B cell (primary cell): ENCODE results near the gene TJP2. TPM values are rescaled to one million over a fixed set of nuclear protein-coding genes. Genes with fewer than 3 reads are reported as not detected.

Experiments used
- ATAC-seq: fragments of 200-7000 bp; cut with Tn5 transposase; one replicate; pipeline ENCODE4 v1.10.0; 2021; ENCODE audit warnings: low read depth, mild to moderate bottlenecking, moderate number of reproducible peaks, moderate library complexity
- CTCF ChIA-PET: fragments of 350-600 bp; sonication (Branson Sonifier 250); formaldehyde crosslinking; loops from one replicate; lab custom pipeline; 2021; ENCODE audit warnings: antibody characterized with exemption, inconsistent platforms; lab: Charles Lee
- POLR2A ChIA-PET: fragments of 350-600 bp; sonication (Branson Sonifier 250); formaldehyde crosslinking; loops from one replicate; lab custom pipeline; 2021; ENCODE audit warnings: antibody characterized with exemption; lab: Charles Lee
- DNase-seq: peaks from one replicate; pipeline ENCODE4 v3.0.0; 2013
- H2AFZ ChIP-seq: 2 replicates; pipeline ENCODE4 v1.6.1; 2012; ENCODE audit warnings: mild to moderate bottlenecking, low read depth, low read length; ENCODE audit not compliant: insufficient read depth, poor library complexity, severe bottlenecking
- H3K27ac ChIP-seq, 2 donors: 1 replicate in 1 of 2; 2 replicates in 1 of 2; pipeline ENCODE4 v1.5.1; 2012 to 2013; ENCODE audit warnings: low read length in 2 of 2, mild to moderate bottlenecking in 2 of 2, moderate library complexity in 1 of 2
- H3K27me3 ChIP-seq, 4 experiments: fragments of 200-600 bp in 1 of 4; sonication (generic) in 1 of 4; replicated peaks in 1 of 4; 1 replicate in 2 of 4; 2 replicates in 2 of 4; pipeline versions ENCODE4 v1.6.1 to v1.7.0; 2013 to 2016; ENCODE audit warnings: low read length in 3 of 4, mild to moderate bottlenecking in 2 of 4, mixed read lengths in 1 of 4, moderate library complexity in 1 of 4; ENCODE audit not compliant: insufficient read depth in 4 of 4, control insufficient read depth in 3 of 4; ENCODE audit errors: control extremely low read depth in 1 of 4
- H3K36me3 ChIP-seq, 2 experiments: replicated peaks in 1 of 2; 1 replicate in 1 of 2; 2 replicates in 1 of 2; pipeline versions ENCODE4 v1.6.1 to v1.7.1; 2013; ENCODE audit warnings: low read length in 1 of 2; ENCODE audit not compliant: insufficient read depth in 2 of 2, control insufficient read depth in 1 of 2; ENCODE audit errors: control extremely low read depth in 1 of 2, extremely low read depth in 1 of 2
- H3K4me1 ChIP-seq, 2 donors: fragments of 200-600 bp in 1 of 2; sonication (generic) in 1 of 2; 1 replicate in 1 of 2; 2 replicates in 1 of 2; pipeline versions ENCODE4 v1.5.1 to v1.6.1; 2013 to 2017; ENCODE audit warnings: low read length in 2 of 2; ENCODE audit not compliant: control insufficient read depth in 2 of 2, insufficient read depth in 2 of 2
- H3K4me2 ChIP-seq: replicated peaks from 2 replicates; pipeline ENCODE3; 2012; ENCODE audit warnings: mild to moderate bottlenecking, low read depth, low read length; ENCODE audit not compliant: poor library complexity, severe bottlenecking
- H3K4me3 ChIP-seq, 5 experiments: fragments of 200-600 bp in 1 of 5; sonication (generic) in 1 of 5; 1 replicate in 3 of 5; 2 replicates in 2 of 5; pipeline versions ENCODE4 v1.5.1 to v1.7.0; 2011 to 2016; ENCODE audit warnings: low read length in 4 of 5, mild to moderate bottlenecking in 4 of 5, low read depth in 2 of 5, control low read depth in 1 of 5, moderate library complexity in 1 of 5; ENCODE audit not compliant: insufficient read depth in 1 of 5; ENCODE audit errors: control extremely low read depth in 1 of 5, extremely low read depth in 1 of 5
- H3K79me2 ChIP-seq: fragments of 200-600 bp; sonication (generic); one replicate; pipeline ENCODE4 v1.6.0; 2016; ENCODE audit warnings: low read length; ENCODE audit not compliant: control insufficient read depth, insufficient read depth
- H3K9ac ChIP-seq: fragments of 200-600 bp; sonication (generic); 2 replicates; pipeline ENCODE4 v1.6.1; 2017; ENCODE audit warnings: mild to moderate bottlenecking, low read length, moderate library complexity
- H3K9me3 ChIP-seq, 3 donors: one replicate each; pipeline versions ENCODE4 v1.6.1 to v1.7.1; 2013; ENCODE audit warnings: low read length in 2 of 3; ENCODE audit not compliant: control insufficient read depth in 2 of 3, insufficient read depth in 1 of 3; ENCODE audit errors: control extremely low read depth in 1 of 3
- H4K20me1 ChIP-seq: 2 replicates; pipeline ENCODE4 v1.6.0; 2012; ENCODE audit warnings: mild to moderate bottlenecking, low read length; ENCODE audit not compliant: insufficient read depth, control insufficient read depth, poor library complexity, severe bottlenecking
- H3K27ac Mint-ChIP-seq: one replicate; pipeline ENCODE4 v1.8.0; 2021; ENCODE audit warnings: mixed read lengths
- H3K27me3 Mint-ChIP-seq: one replicate; pipeline ENCODE4 v1.8.0; 2021; ENCODE audit warnings: mixed read lengths
- H3K4me1 Mint-ChIP-seq: one replicate; pipeline ENCODE4 v1.8.0; 2021; ENCODE audit warnings: mixed read lengths
- H3K4me3 Mint-ChIP-seq: one replicate; pipeline ENCODE4 v1.8.0; 2021; ENCODE audit warnings: mixed read lengths
- H3K9me3 Mint-ChIP-seq: one replicate; pipeline ENCODE4 v1.8.0; 2022; ENCODE audit warnings: mixed read lengths; ENCODE audit not compliant: insufficient read depth
- CTCF ChIP-seq: fragments of 200-600 bp; IDR thresholded peaks from one replicate; pipeline ENCODE4 v1.8.0; 2022; ENCODE audit warnings: antibody characterized with exemption, mild to moderate bottlenecking
- EZH2 ChIP-seq: IDR thresholded peaks from 2 replicates; pipeline ENCODE4 v1.6.1; 2012; ENCODE audit warnings: borderline replicate concordance, low read depth, mild to moderate bottlenecking, moderate library complexity, low read length; ENCODE audit not compliant: insufficient read depth, poor library complexity, severe bottlenecking
- WGBS: methylation state at CpG from one replicate; pipeline ENCODE4 v1.1.5; 2013; ENCODE audit warnings: missing lambda C conversion rate; ENCODE audit not compliant: insufficient coverage; 5-methylcytosine and 5-hydroxymethylcytosine counted together
- intact Hi-C: fragments of 100-400 bp; cut with micrococcal nuclease; formaldehyde crosslinking; loops from one replicate; pipeline ENCODE4 v1.10.0; 2022
- polyA plus RNA-seq: library from polyadenylated mRNA; depleted of rRNA; stranded (reverse); fragments of >200 nt; gene quantifications from 2 replicates; pipeline ENCODE4 v1.2.3, GENCODE V29; 2012
- total RNA-seq, 2 donors: library from RNA; stranded (reverse); fragments of 120-200 nt in 1 of 2; gene quantifications; 1 replicate in 1 of 2; 2 replicates in 1 of 2; pipeline versions ENCODE4 v1.2.3 to v1.2.4, GENCODE V29; 2013 to 2022

The TJP2 gene
- total and polyA plus RNA-seq, 2 donors (not counting 1 experiment from before 2014, with no cell fraction given) = 1.2 to 2.3 TPM

DNA sequence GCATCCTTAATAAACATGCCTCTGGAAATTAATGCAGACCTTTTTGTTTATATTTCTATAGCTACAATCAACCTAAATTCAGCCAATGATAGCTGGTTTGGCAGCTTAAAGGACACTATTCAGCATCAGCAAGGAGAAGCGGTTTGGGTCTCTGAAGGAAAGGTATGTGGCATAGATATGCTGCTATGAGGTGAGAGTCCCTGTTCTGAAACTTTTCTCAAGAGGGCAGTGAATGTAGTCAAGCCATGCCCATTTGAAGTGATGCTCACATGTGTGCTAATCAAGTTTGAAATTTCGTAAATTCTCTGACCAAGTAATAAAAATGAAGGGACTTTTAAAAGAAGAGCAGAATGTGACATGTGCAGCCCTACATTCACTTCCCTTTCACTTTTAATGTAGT lies 72.6 kb downstream of the TJP2 start:
- H3K4me1 ChIP-seq = no peaks in the 10 kb centered on the region
- no peaks in the 10 kb centered on the region for H3K4me1 Mint-ChIP-seq
- ChIA-PET POLR2A (no interaction called here), CTCF (no interaction called here)
- no peak overlapping the region for H3K4me3 Mint-ChIP-seq
- no peak overlapping the region for H3K4me3 ChIP-seq
- intact Hi-C loops = no loop called here
- no peaks in the 10 kb centered on the region for H3K9me3 ChIP-seq
- no peak for ATAC-seq
- no peaks in the 10 kb centered on the region for H3K9me3 Mint-ChIP-seq
- 100% methylated on average over 1 of the region's 2 CpGs for WGBS
- H4K20me1 ChIP-seq = no peaks in the 10 kb centered on the region
- H3K4me2 ChIP-seq = no peak overlapping the region
- no peak overlapping the region for H3K9ac ChIP-seq
- H3K36me3 ChIP-seq = no peaks in the 10 kb centered on the region
- H3K27me3 ChIP-seq = no peaks in the 10 kb centered on the region
- TF ChIP-seq CTCF (no peak), EZH2 (no peak)
- H3K27me3 Mint-ChIP-seq = no peaks in the 10 kb centered on the region
- no peak overlapping the region for H3K27ac Mint-ChIP-seq
- no peak overlapping the region for H3K27ac ChIP-seq
- no peaks in the 10 kb centered on the region for H3K79me2 ChIP-seq
- no peak overlapping the region for H2AFZ ChIP-seq
- DNase-seq = no peak

- no peaks in the 10 kb centered on the region for H4K20me1 ChIP-seq
- CTCF ChIA-PET = no interaction called here
- no peaks in the 10 kb centered on the region for H3K9me3 ChIP-seq
- Mint-ChIP-seq H3K27ac (no peak overlapping the region), H3K9me3 (no peaks in the 10 kb centered on the region), H3K4me1 (no peaks in the 10 kb centered on the region), H3K27me3 (no peaks in the 10 kb centered on the region), H3K4me3 (no peak overlapping the region)
- H3K36me3 ChIP-seq = no peaks in the 10 kb centered on the region
- H3K79me2 ChIP-seq = no peaks in the 10 kb centered on the region
- H3K9ac ChIP-seq = no peak overlapping the region
- no peak overlapping the region for H3K4me2 ChIP-seq
- ATAC-seq (no peak), DNase-seq (no peak)
- H3K4me3 ChIP-seq = no peak overlapping the region
- no peaks in the 10 kb centered on the region for H3K4me1 ChIP-seq
- POLR2A ChIA-PET = no interaction called here
- no peak overlapping the region for H2AFZ ChIP-seq
- no peaks in the 10 kb centered on the region for H3K27me3 ChIP-seq
- 89% methylated on average over 22 of the region's 22 CpGs for WGBS
- no peak overlapping the region for H3K27ac ChIP-seq
- intact Hi-C loops = no loop called here
- TF ChIP-seq CTCF = no peak
- TF ChIP-seq EZH2 = no peak
These were observed 73.9 kb downstream of the TJP2 start for GRCh38 chr9:69248005-69248404.
